Adrenal gland (tissue), 5 donors: ENCODE results near the gene COL8A2.

Experiments used
- POLR2A ChIP-seq, 2 donors: fragments of 450-650 bp; IDR thresholded peaks; one replicate each; pipeline ENCODE4 v1.6.1; 2017; ENCODE audit warnings: antibody characterized with exemption in 2 of 2, mild to moderate bottlenecking in 2 of 2, moderate library complexity in 1 of 2
- TF ChIP-seq, protein P1 (sequence below), 6 experiments: fragments of 450-650 bp in 4 of 6; fragments of 200-600 bp in 2 of 6; sonication (generic) in 1 of 6; IDR thresholded peaks; 1 replicate in 5 of 6; 2 replicates in 1 of 6; pipeline versions ENCODE4 v1.5.1 to v1.8.0; 2016 to 2021; ENCODE audit warnings: antibody characterized with exemption in 6 of 6, mild to moderate bottlenecking in 2 of 6, moderate library complexity in 1 of 6
- donor health status: DM: no; HTN: no; CAD: no.

- no peak for TF ChIP-seq POLR2A (IDR thresholded peaks at IDR 0.05)
- TF ChIP-seq, protein P1, sequence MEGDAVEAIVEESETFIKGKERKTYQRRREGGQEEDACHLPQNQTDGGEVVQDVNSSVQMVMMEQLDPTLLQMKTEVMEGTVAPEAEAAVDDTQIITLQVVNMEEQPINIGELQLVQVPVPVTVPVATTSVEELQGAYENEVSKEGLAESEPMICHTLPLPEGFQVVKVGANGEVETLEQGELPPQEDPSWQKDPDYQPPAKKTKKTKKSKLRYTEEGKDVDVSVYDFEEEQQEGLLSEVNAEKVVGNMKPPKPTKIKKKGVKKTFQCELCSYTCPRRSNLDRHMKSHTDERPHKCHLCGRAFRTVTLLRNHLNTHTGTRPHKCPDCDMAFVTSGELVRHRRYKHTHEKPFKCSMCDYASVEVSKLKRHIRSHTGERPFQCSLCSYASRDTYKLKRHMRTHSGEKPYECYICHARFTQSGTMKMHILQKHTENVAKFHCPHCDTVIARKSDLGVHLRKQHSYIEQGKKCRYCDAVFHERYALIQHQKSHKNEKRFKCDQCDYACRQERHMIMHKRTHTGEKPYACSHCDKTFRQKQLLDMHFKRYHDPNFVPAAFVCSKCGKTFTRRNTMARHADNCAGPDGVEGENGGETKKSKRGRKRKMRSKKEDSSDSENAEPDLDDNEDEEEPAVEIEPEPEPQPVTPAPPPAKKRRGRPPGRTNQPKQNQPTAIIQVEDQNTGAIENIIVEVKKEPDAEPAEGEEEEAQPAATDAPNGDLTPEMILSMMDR (IDR thresholded peaks at IDR 0.05) = no peak
These were observed 32.3 kb upstream of the COL8A2 start for GRCh38 chr1:36157115-36157903.
